ENCODE measurements around the gene TMEM259. TPM values are rescaled to one million over a fixed set of nuclear protein-coding genes. Genes with fewer than 3 reads are reported as not detected.

Gene TMEM259
- total and polyA plus RNA-seq, 2 of the 13 experiments (the other 11 are each of a cell fraction or from before 2014, with no cell fraction given) = 64.7 to 164 TPM

- TF ChIP-seq SNAI1 (CRISPR knock-in tag; IDR thresholded peaks at IDR 0.05; ENCODE audit: borderline replicate concordance) = no peak
- TF ChIP-seq SETDB1 (CRISPR knock-in tag; IDR thresholded peaks at IDR 0.05; ENCODE audit: borderline replicate concordance) = no peak
- TF ChIP-seq ZNF296 (CRISPR knock-in tag; conservative IDR thresholded peaks at IDR 0.05) = peak; percentile 88; the same call in 1 of the 2 replicates
- TF ChIP-seq GABPA (IDR thresholded peaks at IDR 0.05; ENCODE audit: low read depth, low read length) = no peak
- peak; percentile 8; the same call in 1 of the 2 replicates for TF ChIP-seq GABPA (CRISPR knock-in tag; IDR thresholded peaks at IDR 0.05; ENCODE audit: low read depth)
- 0 out of 2 replicates have a peak, but pooled peaks have one; percentile 68 for TF ChIP-seq MEIS1 (CRISPR knock-in tag; IDR thresholded peaks at IDR 0.05; ENCODE audit: borderline replicate concordance)
- TF ChIP-seq ZNF432 (CRISPR knock-in tag; IDR thresholded peaks at IDR 0.05; ENCODE audit: borderline replicate concordance) = no peak
- TF ChIP-seq POLR2G (IDR thresholded peaks at IDR 0.05; ENCODE audit: low read depth, low read length) = peak; percentile 83
- peak; percentile 24; the same call in 1 of the 2 replicates for TF ChIP-seq NFKBIZ (CRISPR knock-in tag; IDR thresholded peaks at IDR 0.05)
- peak; percentile 23 for TF ChIP-seq KLF11 (CRISPR knock-in tag; IDR thresholded peaks at IDR 0.05)
- no peak; the same call in 1 of the 2 replicates for TF ChIP-seq SMAD3 (CRISPR knock-in tag; IDR thresholded peaks at IDR 0.05)
- TF ChIP-seq, protein P1, sequence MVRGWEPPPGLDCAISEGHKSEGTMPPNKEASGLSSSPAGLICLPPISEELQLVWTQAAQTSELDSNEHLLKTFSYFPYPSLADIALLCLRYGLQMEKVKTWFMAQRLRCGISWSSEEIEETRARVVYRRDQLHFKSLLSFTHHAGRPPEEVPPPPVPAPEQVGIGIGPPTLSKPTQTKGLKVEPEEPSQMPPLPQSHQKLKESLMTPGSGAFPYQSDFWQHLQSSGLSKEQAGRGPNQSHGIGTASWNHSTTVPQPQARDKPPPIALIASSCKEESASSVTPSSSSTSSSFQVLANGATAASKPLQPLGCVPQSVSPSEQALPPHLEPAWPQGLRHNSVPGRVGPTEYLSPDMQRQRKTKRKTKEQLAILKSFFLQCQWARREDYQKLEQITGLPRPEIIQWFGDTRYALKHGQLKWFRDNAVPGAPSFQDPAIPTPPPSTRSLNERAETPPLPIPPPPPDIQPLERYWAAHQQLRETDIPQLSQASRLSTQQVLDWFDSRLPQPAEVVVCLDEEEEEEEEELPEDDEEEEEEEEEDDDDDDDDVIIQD (CRISPR knock-in tag; IDR thresholded peaks at IDR 0.05; ENCODE audit: low read depth) = no peak
- TF ChIP-seq ZNF709 (CRISPR knock-in tag; IDR thresholded peaks at IDR 0.05) = peak; percentile 88
- peak; percentile 13; the same call in 1 of the 2 replicates for TF ChIP-seq TFAP4 (IDR thresholded peaks at IDR 0.05; ENCODE audit: borderline replicate concordance, low read depth)
- TF ChIP-seq KLF16 (CRISPR knock-in tag; IDR thresholded peaks at IDR 0.05) = 0 out of 4 replicates have a peak, but pooled peaks of 1 of the 2 experiments have one; percentile 44
- TF ChIP-seq, protein P2, sequence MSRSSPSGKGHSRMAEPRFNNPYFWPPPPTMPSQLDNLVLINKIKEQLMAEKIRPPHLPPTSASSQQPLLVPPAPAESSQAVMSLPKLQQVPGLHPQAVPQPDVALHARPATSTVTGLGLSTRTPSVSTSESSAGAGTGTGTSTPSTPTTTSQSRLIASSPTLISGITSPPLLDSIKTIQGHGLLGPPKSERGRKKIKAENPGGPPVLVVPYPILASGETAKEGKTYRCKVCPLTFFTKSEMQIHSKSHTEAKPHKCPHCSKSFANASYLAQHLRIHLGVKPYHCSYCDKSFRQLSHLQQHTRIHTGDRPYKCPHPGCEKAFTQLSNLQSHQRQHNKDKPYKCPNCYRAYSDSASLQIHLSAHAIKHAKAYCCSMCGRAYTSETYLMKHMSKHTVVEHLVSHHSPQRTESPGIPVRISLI (CRISPR knock-in tag; IDR thresholded peaks at IDR 0.05; ENCODE audit: borderline replicate concordance) = no peak
- TF ChIP-seq YY1 (IDR thresholded peaks at IDR 0.05; ENCODE audit: insufficient read depth, insufficient replicate concordance, low read depth, low read length) = peak; percentile 91
- no peak for TF ChIP-seq TEF (CRISPR knock-in tag; IDR thresholded peaks at IDR 0.05)
- no peak for TF ChIP-seq MTF2 (CRISPR knock-in tag; IDR thresholded peaks at IDR 0.05; ENCODE audit: borderline replicate concordance)
- TF ChIP-seq ZBTB46 (CRISPR knock-in tag; IDR thresholded peaks at IDR 0.05; ENCODE audit: borderline replicate concordance) = 0 out of 2 replicates have a peak, but pooled peaks have one; percentile 28
- 0 out of 2 replicates have a peak, but pooled peaks have one; percentile 46 for TF ChIP-seq ZNF12 (CRISPR knock-in tag; IDR thresholded peaks at IDR 0.05)
Measured at GRCh38 chr19:1050989-1051788, 30.3 kb upstream of the TMEM259 start (continued).

All from HepG2 (cell line).